Duodenal mucosa (tissue), 2 donors: ENCODE data around the gene CACNA1E.

Experiments
- H3K27ac ChIP-seq: one replicate; pipeline ENCODE4 v1.7.0; 2013; ENCODE audit warnings: low read depth, low read length
- H3K27me3 ChIP-seq, 2 donors: one replicate each; pipeline ENCODE4 v1.7.0; 2013; ENCODE audit warnings: low read length in 2 of 2, control low read depth in 1 of 2; ENCODE audit not compliant: insufficient read depth in 2 of 2, control insufficient read depth in 1 of 2
- H3K36me3 ChIP-seq, 2 donors: one replicate each; pipeline ENCODE4 v1.7.0; 2013; ENCODE audit warnings: low read length in 2 of 2, control low read depth in 1 of 2; ENCODE audit not compliant: insufficient read depth in 2 of 2, control insufficient read depth in 1 of 2
- H3K4me1 ChIP-seq, 2 donors: one replicate each; pipeline ENCODE4 v1.7.0; 2013; ENCODE audit warnings: low read length in 2 of 2, control low read depth in 1 of 2; ENCODE audit not compliant: insufficient read depth in 2 of 2, control insufficient read depth in 1 of 2
- H3K4me3 ChIP-seq, 2 donors: one replicate each; pipeline ENCODE4 v1.7.0; 2013; ENCODE audit warnings: low read length in 2 of 2, low read depth in 1 of 2
- H3K9ac ChIP-seq, 2 donors: one replicate each; pipeline ENCODE4 v1.7.0; 2013; ENCODE audit warnings: low read length in 2 of 2, low read depth in 1 of 2
- H3K9me3 ChIP-seq, 2 donors: one replicate each; pipeline ENCODE4 v1.7.0; 2013; ENCODE audit warnings: low read length in 2 of 2, control low read depth in 1 of 2; ENCODE audit not compliant: control insufficient read depth in 1 of 2

The CACNA1E gene

GRCh38 chr1:181453541-181454201, 29.6 kb upstream of the CACNA1E start:
- peaks cover 5 to 7% of the 10 kb centered on the region in 2 donors for H3K9me3 ChIP-seq
- H3K27ac ChIP-seq = no peak overlapping the region
- peaks cover 11 to 21% of the 10 kb centered on the region in 2 donors for H3K4me1 ChIP-seq
- no peaks in the 10 kb centered on the region for H3K36me3 ChIP-seq
- no peak overlapping the region for H3K9ac ChIP-seq
- H3K27me3 ChIP-seq = no peaks in the 10 kb centered on the region
- H3K4me3 ChIP-seq = no peak overlapping the region

GRCh38 chr1:181456551-181456950, 26.8 kb upstream of the CACNA1E start:
- Histone ChIP-seq H3K4me1 (peaks cover 8 to 11% of the 10 kb centered on the region in 2 donors), H3K27ac (no peak overlapping the region), H3K9ac (no peak overlapping the region), H3K36me3 (no peaks in the 10 kb centered on the region), H3K9me3 (peaks cover 5 to 7% of the 10 kb centered on the region in 2 donors), H3K4me3 (no peak overlapping the region), H3K27me3 (no peaks in the 10 kb centered on the region)

- H3K27ac ChIP-seq = no peak overlapping the region
- peaks cover 5 to 7% of the 10 kb centered on the region in 2 donors for H3K9me3 ChIP-seq
- no peak overlapping the region for H3K9ac ChIP-seq
- H3K4me3 ChIP-seq = no peak overlapping the region
- no peaks in the 10 kb centered on the region for H3K4me1 ChIP-seq
- H3K36me3 ChIP-seq = no peaks in the 10 kb centered on the region
- H3K27me3 ChIP-seq = no peaks in the 10 kb centered on the region
Measured at GRCh38 chr1:181458419-181458818, 24.9 kb upstream of the CACNA1E start.

- H3K4me3 ChIP-seq = no peak overlapping the region
- H3K27ac ChIP-seq = no peak overlapping the region
- no peaks in the 10 kb centered on the region for H3K27me3 ChIP-seq
- H3K9me3 ChIP-seq = peaks cover 5 to 7% of the 10 kb centered on the region in 2 donors
- no peaks in the 10 kb centered on the region for H3K36me3 ChIP-seq
- H3K4me1 ChIP-seq = no peaks in the 10 kb centered on the region
- no peak overlapping the region for H3K9ac ChIP-seq
Measured at GRCh38 chr1:181459067-181459466, 24.2 kb upstream of the CACNA1E start.

DNA sequence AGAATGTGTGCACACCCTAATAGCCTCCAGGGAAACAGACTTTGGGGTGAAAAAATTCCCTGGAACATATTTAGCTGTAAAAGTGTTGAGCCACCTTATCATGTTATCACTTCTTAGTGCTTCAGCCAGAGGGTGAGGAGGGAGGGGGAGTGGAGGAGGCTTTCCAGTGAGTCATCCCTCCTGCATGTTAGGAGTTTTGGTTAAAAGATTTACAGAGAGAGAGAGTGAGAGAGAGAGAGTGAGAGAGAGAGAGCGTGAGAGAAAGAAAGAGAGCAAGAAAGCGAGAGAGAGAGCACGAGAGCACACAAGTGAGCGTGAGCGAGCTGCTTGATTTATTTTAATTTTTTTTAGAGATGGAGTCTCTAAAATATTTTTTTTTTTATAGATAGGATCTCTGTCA, 13.5 kb upstream of the CACNA1E start:
- Histone ChIP-seq H3K27ac (no peak overlapping the region), H3K4me3 (no peak overlapping the region), H3K27me3 (no peaks in the 10 kb centered on the region), H3K4me1 (no peaks in the 10 kb centered on the region), H3K36me3 (no peaks in the 10 kb centered on the region), H3K9ac (no peak overlapping the region), H3K9me3 (no peaks in the 10 kb centered on the region)

GRCh38 chr1:181475580-181475979, 7.7 kb upstream of the CACNA1E start:
- H3K27me3 ChIP-seq = no peaks in the 10 kb centered on the region

GRCh38 chr1:181476581-181476980, 6.7 kb upstream of the CACNA1E start:
- no peak overlapping the region for H3K9ac ChIP-seq
- H3K36me3 ChIP-seq = no peaks in the 10 kb centered on the region
- no peak overlapping the region for H3K27ac ChIP-seq
- H3K4me3 ChIP-seq = no peak overlapping the region
- no peaks in the 10 kb centered on the region for H3K9me3 ChIP-seq
- peaks cover 0 to 4% of the 10 kb centered on the region in 2 donors for H3K27me3 ChIP-seq
- no peaks in the 10 kb centered on the region for H3K4me1 ChIP-seq

More at GRCh38 chr1:181475580-181475979, 7.7 kb upstream of the CACNA1E start:
- no peaks in the 10 kb centered on the region for H3K9me3 ChIP-seq
- no peak overlapping the region for H3K9ac ChIP-seq
- no peaks in the 10 kb centered on the region for H3K36me3 ChIP-seq
- H3K27ac ChIP-seq = no peak overlapping the region
- no peak overlapping the region for H3K4me3 ChIP-seq
- H3K4me1 ChIP-seq = no peaks in the 10 kb centered on the region

- Histone ChIP-seq H3K9me3 (no peaks in the 10 kb centered on the region), H3K36me3 (no peaks in the 10 kb centered on the region), H3K4me1 (peaks cover 0 to 5% of the 10 kb centered on the region in 2 donors), H3K4me3 (no peak overlapping the region), H3K9ac (no peak overlapping the region), H3K27me3 (peaks cover 6 to 10% of the 10 kb centered on the region in 2 donors), H3K27ac (no peak overlapping the region)
Measured at GRCh38 chr1:181478306-181478705, 5.0 kb upstream of the CACNA1E start.

- H3K27me3 ChIP-seq = peaks cover 15 to 19% of the 10 kb centered on the region in 2 donors
Measured at GRCh38 chr1:181479137-181479745, 4.1 kb upstream of the CACNA1E start.

DNA sequence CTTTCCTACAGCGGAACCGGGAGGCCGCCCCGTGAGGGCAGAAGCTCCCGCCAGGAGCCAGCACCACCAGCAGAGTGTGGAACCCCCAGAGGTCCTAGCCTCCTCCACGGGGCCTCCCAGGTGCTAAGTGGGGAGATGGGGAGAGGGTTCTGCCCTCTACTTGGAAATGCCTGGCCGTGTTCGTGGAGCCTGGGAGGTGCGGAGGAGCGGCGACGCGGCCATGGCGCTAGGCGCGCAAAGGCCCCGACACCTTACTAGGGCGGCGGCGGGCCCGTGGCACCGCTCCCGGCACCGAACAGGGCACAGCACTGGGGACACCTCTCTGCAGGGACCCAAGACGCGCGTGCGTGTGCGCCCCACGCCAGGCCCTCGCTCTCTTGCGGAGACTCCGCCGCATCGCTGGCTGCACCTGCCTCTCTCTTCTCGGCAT, 1.3 kb upstream of the CACNA1E start:
- no peak overlapping the region for H3K9ac ChIP-seq

More at GRCh38 chr1:181479137-181479745, 4.1 kb upstream of the CACNA1E start:
- Histone ChIP-seq H3K27ac (no peak overlapping the region), H3K4me3 (no peak overlapping the region), H3K36me3 (no peaks in the 10 kb centered on the region), H3K9me3 (no peaks in the 10 kb centered on the region), H3K4me1 (peaks cover 0 to 5% of the 10 kb centered on the region in 2 donors), H3K9ac (no peak overlapping the region)

More for the DNA sequence above, 1.3 kb upstream of the CACNA1E start:
- Histone ChIP-seq H3K4me1 (peaks cover 0 to 5% of the 10 kb centered on the region in 2 donors), H3K27ac (no peak overlapping the region), H3K4me3 (peak overlapping the region; percentile 38 to 53), H3K36me3 (no peaks in the 10 kb centered on the region), H3K27me3 (peaks cover 42% of the 10 kb centered on the region in 2 donors), H3K9me3 (no peaks in the 10 kb centered on the region)
